ENCODE data around the gene CDK19.

DNA sequence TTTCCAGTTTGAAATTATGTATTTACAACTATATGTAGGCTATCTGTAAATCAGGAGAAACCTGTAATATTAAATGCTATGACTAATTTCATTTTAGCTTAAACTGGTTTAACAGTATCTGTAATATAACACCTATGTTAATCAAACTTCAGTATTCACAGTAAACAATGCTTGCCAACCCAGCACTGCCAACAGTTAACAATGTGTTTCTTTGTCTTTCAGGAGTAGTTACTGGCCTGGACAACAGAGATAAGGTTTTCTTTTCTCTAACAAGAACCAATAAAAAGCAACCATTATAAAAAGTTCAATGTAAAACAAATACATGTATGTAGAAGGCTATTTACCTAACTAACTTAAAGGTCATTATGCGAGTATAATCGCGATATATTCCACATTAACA is 158.8 kb downstream of the CDK19 start:
- TF ChIP-seq CTCF (conservative IDR thresholded peaks at IDR 0.05) (no peak), EZH2 (IDR thresholded peaks at IDR 0.05; ENCODE audit: low read depth) (no peak)

Measured in PC-9 (cell line).